GM06990 (cell line): Measurements from ENCODE around the gene KCNIP1.

Experiments
- DNase-seq: peaks from one replicate; pipeline ENCODE4 v3.0.0-alpha.2; 2011; ENCODE audit not compliant: insufficient read length; ENCODE audit errors: extremely low read depth
- H3K27me3 ChIP-seq: replicated peaks from 2 replicates; pipeline ENCODE4 v1.6.0; 2011; ENCODE audit warnings: low read length; ENCODE audit not compliant: control insufficient read depth, insufficient read depth
- H3K36me3 ChIP-seq: 2 replicates; pipeline ENCODE4 v1.5.1; 2011; ENCODE audit warnings: low read length; ENCODE audit not compliant: control insufficient read depth, insufficient read depth
- H3K4me3 ChIP-seq: replicated peaks from 2 replicates; pipeline ENCODE4 v1.5.1; 2011; ENCODE audit warnings: low read depth, mild to moderate bottlenecking, control low read depth, low read length
- CTCF ChIP-seq: IDR thresholded peaks from 2 replicates; pipeline ENCODE4 v1.5.1; 2011; ENCODE audit warnings: low read length, control low read depth, mild to moderate bottlenecking, inconsistent platforms; ENCODE audit not compliant: insufficient read depth, poor library complexity, severe bottlenecking

KCNIP1 gene

DNA sequence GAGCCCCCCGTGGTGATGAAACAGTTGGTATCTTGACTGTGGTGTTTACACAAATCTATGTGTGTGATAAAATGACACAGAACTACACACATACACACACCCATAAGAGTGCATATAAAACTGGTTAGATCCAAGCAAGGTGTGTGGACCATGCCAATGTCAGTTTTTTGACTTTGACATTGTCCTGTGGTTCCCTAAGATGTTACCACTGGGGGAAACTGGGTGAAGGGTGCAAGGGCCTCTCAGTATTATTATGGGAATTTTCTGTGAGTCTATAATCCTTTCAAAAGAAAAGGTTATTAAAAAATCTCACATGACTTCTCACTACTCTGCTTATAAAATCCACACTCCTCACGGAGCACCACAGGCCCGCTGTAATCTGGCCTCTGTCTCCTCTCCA lies 13.4 kb upstream of the KCNIP1 start:
- Histone ChIP-seq H3K36me3 (no peaks in the 10 kb centered on the region), H3K27me3 (no peaks in the 10 kb centered on the region), H3K4me3 (no peak overlapping the region)
- no peak for TF ChIP-seq CTCF
- no peak for DNase-seq

- DNase-seq, result no peak
- no peaks in the 10 kb centered on the region for H3K27me3 ChIP-seq
- no peaks in the 10 kb centered on the region for H3K36me3 ChIP-seq
- no peak overlapping the region for H3K4me3 ChIP-seq
- no peak for TF ChIP-seq CTCF
These were observed 12.3 kb upstream of the KCNIP1 start for GRCh38 chr5:170491479-170491878.

GRCh38 chr5:170493028-170493820 lies 10.6 kb upstream of the KCNIP1 start:
- Histone ChIP-seq H3K4me3 (no peak overlapping the region), H3K36me3 (no peaks in the 10 kb centered on the region), H3K27me3 (0 out of 2 replicates have a peak, but pooled peaks cover 1% of the 10 kb centered on the region)
- no peak for TF ChIP-seq CTCF
- no peak for DNase-seq

DNA sequence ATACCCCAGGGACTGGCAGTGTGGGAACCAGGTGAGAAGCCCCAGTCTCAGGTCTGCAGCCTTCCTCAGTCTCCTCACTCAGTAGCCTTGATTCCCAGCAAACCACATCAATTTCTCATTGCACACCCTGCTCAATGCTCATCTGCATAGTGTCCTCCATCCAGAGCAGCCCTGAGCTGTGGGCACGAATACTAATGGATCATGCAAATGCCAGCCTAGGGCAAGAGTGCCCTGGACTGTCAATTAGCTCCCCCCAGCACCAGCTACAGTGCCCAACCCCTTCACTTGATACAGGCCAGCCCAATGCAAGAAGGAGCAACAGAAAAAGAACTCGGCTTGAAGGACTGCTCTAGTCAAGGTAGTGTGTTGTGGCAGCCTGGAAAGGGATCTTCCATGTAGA lies 9.8 kb upstream of the KCNIP1 start:
- TF ChIP-seq CTCF, result no peak
- H3K36me3 ChIP-seq, result no peaks in the 10 kb centered on the region
- H3K4me3 ChIP-seq, result no peak overlapping the region
- no peak for DNase-seq
- H3K27me3 ChIP-seq, result 0 out of 2 replicates have a peak, but pooled peaks cover 1% of the 10 kb centered on the region

DNA sequence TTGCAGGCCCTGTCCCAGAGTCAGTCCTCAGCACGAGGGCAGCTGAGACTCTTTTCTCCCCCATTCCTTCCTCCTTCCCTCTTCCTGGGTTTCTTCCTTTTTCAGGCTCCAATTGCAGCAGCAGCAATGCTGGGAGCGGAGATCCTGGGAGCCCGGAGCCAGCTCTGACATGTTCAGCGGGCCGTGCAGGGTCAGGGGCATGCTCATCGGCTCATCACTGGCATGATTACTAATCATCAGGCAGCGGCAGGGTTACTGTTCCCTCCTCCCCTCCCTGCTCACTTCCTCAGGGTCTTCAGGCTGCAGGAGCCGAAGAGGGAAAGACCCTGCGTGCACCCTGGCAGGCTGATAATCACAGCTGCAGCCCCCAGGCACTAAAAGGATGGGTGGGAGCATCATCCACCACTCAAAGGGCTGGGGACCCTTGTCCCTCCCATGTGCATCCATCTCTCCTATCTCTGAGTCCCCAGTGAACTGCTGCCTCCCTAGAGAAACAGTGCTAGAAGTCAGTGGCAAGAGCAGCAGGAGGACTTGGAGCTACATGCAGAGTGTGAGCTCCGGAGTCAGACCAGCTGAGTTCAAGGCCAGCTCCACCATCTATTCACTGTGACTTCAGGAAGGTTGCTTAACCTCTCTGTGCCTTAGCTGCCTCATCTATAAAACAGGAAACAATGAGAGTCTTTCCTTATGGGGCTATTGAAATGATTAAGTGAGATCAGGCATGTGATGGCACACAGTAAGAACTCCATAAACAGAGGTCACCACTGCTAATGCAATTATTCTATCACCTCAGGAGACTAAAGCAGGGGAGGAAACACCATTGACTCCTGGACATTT lies 7.8 kb upstream of the KCNIP1 start:
- peaks cover 1% of the 10 kb centered on the region; the same call in 1 of the 2 replicates for H3K27me3 ChIP-seq
- TF ChIP-seq CTCF, result no peak
- DNase-seq, result no peak
- no peak overlapping the region for H3K4me3 ChIP-seq
- no peaks in the 10 kb centered on the region for H3K36me3 ChIP-seq
